Left cardiac atrium (tissue), 4 donors: ENCODE data around the gene ADGRG1. TPM values are rescaled to one million over a fixed set of nuclear protein-coding genes. Genes with fewer than 3 reads are reported as not detected.
A peak's percentile ranks its signal among the peaks of the same experiment; 100 is the strongest.

Source experiments
- ATAC-seq, 2 donors: fragments of 200-7000 bp; cut with Tn5 transposase; one replicate each; pipeline ENCODE4 v1.9.1; 2020; ENCODE audit warnings: mild to moderate bottlenecking in 2 of 2, moderate library complexity in 2 of 2
- DNase-seq: peaks from one replicate; pipeline ENCODE4 v3.0.0-alpha.2; 2020
- intact Hi-C, 2 donors: fragments of 100-400 bp; cut with DNase I; formaldehyde crosslinking; loops; one replicate each; pipeline versions ENCODE4 v1.14.1 to v1.15.1; 2022 to 2023
- total RNA-seq, 2 donors: library from RNA; stranded (reverse); fragmentation: NEBNext Ultra II Directional; extraction: Animal tissue kit (Norgen Biotek cat#: 25700); gene quantifications; one replicate each; pipeline ENCODE4 v1.2.1, GENCODE V29; 2021
- donor health status: DM: no; HTN: yes; CAD: no.
- donor health status: DM: no; HTN: yes; CAD: no; lungs with severe emphysema.
- donor health status: DM: yes; HTN: yes; CAD: no.
- donor health status: Dilated cardiomyopathy.

Gene ADGRG1
- total RNA-seq, 2 donors from 2014 or later, result 22.9 to 41.9 TPM

DNA sequence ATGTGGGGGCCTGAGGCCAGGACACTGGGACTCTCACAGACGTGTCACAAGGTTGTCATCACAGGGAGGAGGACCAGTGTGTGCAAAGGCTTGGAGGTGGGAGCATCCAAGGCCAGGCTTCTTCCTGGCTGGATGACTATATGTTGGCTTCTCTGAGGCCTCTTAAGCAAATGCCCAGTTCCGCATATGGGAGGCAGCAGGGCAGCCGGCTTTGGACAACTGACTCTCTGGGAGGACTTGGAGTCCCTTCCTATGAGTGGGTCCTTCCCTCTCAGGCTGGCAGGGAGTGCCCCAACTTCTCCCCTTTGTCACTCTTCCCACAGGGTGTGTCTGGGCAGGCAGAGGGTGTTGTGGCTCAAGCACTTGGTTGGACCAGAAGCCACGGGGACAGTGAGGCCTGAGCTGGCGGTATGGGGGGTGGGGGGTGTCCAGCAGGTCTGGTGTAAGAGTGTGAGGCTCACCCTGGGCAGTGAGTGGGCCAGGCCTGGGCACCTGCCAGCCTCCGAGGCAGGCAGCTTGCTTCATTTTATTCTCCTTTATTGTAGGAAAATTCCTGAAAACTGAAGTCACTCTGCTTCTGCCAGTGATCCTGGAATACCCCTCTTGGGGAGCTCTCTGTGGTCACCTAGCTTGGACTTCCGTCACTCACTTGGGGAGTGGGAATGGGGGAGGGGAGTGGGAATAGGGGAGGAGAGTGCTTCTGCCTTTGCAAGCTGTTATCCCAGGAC lies 14.9 kb downstream of the ADGRG1 start:
- no peak for DNase-seq
- intact Hi-C loops, result no loop called here
- peak; percentile 18 to 30 for ATAC-seq

DNA sequence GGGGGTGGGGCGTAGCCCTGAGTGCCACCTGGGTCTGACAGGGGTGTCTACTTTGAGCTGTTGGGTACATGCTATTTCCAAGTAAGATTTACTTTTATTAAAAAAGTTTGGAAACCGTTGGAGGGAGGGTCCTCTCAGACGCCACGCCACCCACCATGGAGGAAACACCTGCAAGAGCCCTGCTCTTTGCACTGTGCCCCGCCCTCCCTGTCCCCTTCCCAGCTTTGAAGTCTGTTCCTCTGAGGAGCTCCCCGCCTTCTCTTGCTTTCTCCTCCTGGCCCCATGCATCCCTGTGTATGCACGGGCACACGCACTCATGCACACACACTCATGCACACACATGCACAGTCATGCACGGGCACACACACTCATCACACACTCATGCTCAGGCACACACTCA lies 15.5 kb downstream of the ADGRG1 start:
- DNase-seq (no peak), ATAC-seq (no peak)
- intact Hi-C loops, result no loop called here

DNA sequence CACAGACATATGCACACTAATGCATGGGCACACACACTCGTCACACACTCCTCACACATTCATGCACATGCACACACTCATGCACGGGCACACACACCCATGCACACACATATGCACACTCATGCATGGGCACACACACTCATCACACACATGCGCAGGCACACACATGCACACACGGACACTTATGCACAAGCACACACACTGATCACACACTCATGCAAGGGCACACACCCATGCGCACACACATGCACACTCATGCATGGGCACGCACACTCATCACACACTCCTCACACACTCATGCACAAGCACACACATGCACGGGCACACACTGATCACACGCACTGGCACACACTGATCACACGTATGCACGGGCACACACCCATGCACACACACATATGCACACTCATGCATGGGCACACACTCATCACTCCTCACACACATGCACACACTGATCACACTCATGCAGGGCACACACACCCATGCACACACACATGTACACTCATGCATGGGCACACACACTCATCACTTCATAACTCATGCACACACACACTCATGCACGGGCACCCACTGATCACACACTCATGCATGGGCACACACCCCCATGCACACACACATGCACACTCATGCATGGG lies 16.1 kb downstream of the ADGRG1 start:
- ATAC-seq (no peak), DNase-seq (no peak)
- intact Hi-C loops, result loop anchor here in 1 of 2 donors (5.0 kb wide), 1 partner anchor 42 kb away; no protein-coding TSS in a partner anchor

DNA sequence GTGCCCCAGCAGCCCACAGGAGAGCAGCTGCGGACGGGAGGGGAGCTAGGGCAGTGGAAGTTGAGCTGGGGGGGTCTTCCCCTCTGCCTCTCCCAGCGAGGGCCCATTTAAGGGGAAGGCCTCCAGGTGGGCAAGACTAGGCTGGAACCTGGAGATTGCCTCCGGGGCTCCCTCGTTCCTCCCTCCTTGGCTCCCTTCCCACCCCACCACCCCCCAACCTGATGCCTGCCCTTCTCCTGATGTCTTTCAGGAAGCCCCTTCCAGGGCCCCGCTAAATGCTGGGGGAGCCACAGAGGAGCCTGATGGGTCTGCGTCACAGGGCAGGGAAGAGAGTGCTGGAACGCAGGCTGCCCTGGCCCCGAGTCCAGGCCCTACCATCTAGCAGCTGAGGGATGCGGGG lies 16.7 kb downstream of the ADGRG1 start:
- ATAC-seq, result no peak
- intact Hi-C loops, result loop anchor here in 1 of 2 donors (5.0 kb wide), 1 partner anchor 43 kb away; no protein-coding TSS in a partner anchor

DNA sequence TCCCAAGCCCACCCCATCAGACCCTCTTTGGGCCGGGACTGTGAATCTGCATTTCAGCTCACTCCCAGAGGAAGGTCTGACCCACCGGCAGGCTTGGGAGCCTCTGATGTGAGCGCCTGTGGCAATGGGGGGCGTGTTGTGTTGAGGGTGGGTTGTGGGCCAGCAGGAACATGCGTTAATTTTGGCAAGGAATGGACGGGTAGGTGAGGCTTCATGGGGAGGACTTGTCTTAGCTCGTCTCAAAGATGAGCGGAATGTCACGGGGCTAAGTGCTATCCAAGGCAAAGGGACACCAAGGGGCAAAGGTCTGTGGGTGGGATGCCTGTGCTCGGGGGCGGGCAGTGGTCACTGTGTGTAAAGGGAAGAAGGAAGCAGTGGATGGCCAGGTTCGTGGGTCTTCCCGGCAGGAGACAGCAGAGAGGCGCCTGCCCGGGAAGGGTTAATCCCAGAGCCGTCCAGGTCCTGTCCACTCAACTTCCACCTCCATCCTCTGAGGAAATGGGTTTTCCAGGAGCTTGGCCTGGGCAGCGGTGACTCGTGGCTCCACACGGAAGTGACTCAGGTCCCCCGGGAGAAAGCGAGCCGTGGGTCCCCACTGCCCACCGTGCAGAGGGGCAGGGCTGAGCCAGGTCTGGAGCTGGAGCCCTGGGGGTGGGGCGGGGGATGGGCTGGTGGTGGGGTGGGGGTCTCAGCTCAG lies 17.4 kb downstream of the ADGRG1 start:
- intact Hi-C loops, result loop anchor here in 1 of 2 donors (5.0 kb wide), 1 partner anchor 44 kb away; no protein-coding TSS in a partner anchor
- ATAC-seq (peak; percentile 49 to 59), DNase-seq (peak; percentile 84)

More for the DNA sequence above, 16.7 kb downstream of the ADGRG1 start:
- no peak for DNase-seq

DNA sequence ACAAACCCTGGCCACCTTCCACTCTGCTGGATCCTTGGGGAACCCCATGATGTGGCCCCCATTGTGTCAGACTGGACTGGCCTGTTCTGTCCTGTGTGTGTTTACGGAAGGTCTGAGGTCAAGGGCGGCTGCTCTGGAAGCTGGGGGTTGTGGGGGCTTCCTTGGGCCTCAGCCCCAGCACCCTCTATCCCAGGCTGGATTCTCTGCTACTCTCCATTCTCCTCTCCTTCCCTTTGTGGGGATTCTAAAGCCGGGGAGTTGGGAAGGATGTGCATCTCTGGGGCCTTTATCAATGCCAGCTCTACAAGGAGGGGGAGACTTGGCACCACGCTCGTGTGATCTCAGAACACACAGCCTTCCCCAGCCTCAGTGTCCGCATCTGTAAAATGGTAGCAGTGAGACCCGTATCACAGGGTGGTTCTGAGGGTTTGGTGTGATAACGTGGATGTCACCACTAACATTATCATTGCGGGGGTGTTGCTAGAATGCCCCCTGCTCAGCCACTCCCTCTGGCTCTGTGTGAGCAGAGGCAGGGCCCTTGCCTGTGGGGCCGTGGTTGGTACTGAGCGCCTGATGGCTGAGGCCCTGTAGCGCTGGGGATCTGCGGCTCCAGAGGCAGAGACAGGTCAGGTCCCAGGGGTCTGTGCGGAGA lies 18.1 kb downstream of the ADGRG1 start:
- intact Hi-C loops, result loop anchor here in 1 of 2 donors (5.0 kb wide), 1 partner anchor 44 kb away; no protein-coding TSS in a partner anchor
- peak; percentile 11 to 19 for ATAC-seq

DNA sequence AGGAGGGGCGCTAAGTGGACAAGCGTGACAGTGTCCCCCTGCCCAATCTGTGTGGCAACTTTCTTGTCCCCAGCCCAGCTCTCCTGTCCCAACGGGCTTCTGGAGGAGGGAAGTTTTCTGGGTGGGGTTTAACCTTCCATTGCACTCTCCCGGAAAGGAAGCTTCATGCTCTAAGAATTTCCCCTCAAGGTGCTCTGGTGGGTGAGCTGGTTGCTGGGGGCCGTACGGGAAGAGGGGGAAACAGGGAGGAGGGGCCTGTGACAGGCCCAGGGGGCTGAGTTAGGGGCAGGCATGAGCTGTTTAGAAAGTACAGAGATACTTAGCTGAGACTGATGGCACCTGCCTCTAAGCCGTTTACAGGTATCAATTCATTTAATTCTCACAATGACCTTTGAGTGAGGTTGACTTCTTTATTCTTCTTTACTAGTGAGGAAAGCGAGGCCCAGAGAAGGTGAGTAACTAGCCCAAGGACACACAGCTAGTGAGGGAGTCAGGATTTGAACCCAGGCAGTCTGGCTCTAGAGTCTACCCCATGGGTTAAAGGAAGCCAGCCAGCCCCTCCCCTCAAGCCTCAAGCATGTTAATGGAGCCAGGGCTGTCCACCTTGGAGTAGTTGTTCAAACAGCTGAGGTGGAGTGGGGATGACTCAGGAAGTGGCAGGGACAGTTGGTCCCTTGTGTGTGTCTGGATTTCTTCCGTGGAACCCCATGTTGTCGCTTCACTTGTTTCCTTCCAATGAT lies 18.9 kb downstream of the ADGRG1 start:
- DNase-seq (no peak), ATAC-seq (peak in 1 of 2 donors; percentile 5)
- intact Hi-C loops, result loop anchor here in 1 of 2 donors (5.0 kb wide), 1 partner anchor 45 kb away; no protein-coding TSS in a partner anchor

More for the DNA sequence above, 18.1 kb downstream of the ADGRG1 start:
- no peak for DNase-seq

DNA sequence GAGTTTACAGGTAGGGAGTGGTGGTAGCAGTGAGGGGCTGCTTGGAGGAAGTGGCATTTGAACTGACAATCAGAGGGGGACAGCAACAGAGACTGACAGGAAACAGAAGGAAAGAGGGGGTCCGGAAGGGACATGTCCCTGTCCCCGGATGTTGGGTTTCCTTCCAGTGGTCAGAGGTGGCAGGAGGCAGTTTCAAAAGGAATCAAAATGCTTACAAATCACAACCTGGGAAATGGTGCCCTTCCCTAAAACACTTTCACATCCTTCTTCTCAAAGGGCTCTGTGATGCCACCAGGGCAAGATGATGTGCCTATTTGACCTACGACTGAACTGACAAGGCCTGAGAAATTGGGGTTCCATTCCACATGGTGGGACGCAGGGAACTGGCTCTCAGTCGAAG lies 19.7 kb downstream of the ADGRG1 start:
- intact Hi-C loops, result loop anchor here (2.0 to 5.0 kb wide), 3 partner anchors 46 to 57 kb away; no protein-coding TSS in a partner anchor
- ATAC-seq, result no peak
- no peak for DNase-seq

DNA sequence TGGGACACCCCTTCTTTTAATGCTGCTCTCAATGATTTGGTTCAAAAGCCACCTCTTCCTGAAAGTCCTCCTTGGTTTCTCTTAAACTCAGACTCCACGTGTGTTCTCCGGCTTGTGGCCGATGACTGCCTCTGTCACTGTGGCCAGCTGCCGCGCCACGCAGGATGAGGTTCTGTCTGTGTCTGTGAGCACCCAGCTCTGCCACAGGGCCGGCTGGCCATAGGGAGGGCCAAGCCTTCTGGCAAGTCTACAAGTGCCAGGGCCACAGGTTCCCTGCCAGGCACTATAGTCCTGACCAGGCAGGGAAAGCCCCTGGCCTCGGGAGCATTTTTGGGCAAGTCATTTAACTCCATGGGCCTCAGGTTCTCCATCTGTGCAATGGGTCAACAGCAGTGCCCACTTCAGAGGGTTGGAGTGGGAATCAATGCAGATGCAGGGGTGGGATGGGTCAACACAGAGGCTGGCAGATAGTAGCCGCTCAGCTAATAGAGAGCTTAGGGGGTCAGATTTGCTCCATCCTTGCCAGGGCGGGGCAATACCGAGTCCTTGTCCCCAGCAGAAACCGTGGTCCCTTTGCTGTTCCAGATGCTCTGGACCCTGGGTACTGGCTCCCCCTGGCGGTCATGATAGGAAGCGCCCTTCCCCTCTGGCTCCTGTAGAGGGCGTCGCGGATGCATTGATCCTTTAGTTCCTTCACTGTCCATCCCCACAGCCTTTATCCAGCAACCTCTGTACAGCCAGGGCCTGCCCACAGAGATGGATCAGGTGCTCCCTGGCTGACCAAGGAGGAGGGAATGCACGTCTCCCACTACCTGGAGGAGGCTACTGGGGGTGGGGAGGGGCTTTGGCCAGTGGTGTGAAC lies 20.4 kb downstream of the ADGRG1 start:
- intact Hi-C loops, result loop anchor here (2.0 to 5.0 kb wide), 3 partner anchors 47 to 58 kb away; no protein-coding TSS in a partner anchor
- peak; percentile 58 to 69 for ATAC-seq
- peak; percentile 75 for DNase-seq

DNA sequence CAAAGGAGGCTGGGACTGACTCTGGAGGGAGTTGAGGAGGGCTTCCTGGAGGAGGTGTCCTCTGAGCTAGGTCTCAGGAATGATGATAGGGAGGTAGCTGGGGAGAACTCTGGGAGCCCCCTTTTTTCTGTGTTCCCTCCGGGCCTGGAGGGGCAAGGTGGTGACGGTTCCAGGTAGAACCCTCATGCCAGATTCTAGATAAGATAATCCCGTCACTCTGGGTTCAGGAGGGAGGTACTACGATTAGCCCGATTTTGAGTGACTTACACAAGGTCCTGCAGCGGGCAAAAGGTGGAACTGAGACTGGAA lies 21.0 kb downstream of the ADGRG1 start:
- ATAC-seq (no peak), DNase-seq (no peak)
- intact Hi-C loops, result loop anchor here (2.0 to 5.0 kb wide), 3 partner anchors 47 to 59 kb away; no protein-coding TSS in a partner anchor

DNA sequence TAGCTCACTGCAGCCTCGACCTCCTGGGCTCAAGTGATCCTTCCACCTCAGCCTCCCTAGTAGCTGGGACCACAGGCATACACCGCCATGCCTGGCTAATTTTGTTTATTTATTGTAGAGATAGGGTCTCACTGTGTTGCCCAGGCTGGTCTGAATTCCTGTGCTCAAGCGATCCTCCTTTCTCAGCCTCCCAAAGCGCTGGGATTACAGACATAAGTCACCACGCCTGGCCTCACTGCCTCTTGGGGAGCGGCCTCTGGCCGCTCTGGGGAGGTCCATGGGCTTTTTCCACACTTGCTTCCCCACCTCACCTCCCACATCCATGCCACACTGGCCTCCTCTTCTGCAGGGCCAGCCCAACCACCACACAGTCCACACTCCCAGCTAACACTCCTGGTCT lies 21.4 kb downstream of the ADGRG1 start:
- ATAC-seq, result no peak
- intact Hi-C loops, result loop anchor here (2.0 to 5.0 kb wide), 3 partner anchors 48 to 59 kb away; no protein-coding TSS in a partner anchor
- no peak for DNase-seq

DNA sequence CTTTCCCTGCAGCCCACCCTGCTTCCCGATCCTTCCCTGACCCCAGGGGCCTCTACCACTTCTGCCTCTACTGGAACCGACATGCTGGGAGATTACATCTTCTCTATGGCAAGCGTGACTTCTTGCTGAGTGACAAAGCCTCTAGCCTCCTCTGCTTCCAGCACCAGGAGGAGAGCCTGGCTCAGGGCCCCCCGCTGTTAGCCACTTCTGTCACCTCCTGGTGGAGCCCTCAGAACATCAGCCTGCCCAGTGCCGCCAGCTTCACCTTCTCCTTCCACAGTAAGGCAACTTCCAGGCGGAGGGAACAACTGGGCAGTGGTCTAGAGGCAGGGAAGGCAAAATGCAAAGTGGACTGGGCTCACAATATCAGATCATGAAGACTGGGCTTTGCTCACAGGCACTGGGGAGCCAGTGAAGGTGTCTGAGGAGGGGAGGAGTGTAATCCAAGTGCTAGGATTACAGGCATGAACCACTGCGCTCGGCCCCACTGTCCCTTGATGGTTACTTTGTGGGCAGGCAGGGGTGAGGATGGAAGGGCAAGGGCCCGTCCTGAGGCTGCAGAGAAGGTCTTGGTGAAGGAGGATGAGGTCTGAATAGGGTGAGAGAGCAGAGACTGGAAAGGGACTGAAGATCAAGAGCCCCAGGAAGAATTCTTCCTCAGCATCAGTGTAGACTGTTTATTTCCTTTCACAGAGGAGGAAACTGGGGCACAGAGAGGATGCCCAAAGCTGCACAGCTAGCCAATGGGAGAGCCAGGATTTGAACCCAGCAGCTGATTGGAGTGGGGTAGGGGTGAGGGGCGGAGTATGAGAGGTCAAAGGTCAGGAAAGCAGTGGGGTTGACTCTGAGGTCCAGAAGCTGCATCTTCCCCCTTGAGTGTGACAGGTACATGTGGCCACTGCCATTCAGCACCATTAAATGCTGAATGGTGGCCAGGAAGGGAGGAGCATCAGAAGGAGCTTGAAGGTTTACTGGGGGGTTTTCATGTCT lies 23.2 kb downstream of the ADGRG1 start:
- no peak for DNase-seq
- ATAC-seq, result no peak
- intact Hi-C loops, result no loop called here

DNA sequence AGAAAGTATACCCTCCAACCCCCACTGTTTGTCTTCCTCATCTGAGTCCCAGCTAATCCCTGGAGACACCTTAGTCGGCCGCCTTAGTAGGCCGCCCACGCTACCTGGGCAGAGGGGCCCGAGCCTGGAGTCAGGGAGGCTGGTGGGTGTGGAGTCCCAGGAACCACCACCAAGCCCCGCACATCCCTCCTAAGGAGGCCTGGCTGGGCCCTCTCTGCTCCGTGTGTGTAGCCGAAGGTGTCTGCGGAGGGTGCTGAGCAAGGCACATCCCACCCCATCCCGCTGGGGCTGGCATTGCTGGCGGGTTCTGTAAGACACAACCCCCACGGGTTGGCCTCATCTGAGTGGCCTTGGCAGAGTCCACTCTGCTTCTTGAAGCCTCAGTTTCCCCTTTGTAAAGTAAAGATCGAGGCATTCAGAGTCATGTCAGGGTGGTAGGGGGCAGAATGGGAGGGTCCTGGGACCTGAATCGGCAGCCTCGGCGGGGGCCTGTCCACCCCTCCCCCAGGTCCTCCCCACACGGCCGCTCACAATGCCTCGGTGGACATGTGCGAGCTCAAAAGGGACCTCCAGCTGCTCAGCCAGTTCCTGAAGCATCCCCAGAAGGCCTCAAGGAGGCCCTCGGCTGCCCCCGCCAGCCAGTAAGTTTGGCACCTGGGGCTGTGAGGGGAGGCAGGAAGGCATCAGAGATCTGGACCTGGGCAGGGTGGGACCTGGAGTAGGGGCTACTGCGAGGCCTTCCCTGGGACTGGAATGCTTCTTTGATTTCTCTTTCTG lies 24.5 kb downstream of the ADGRG1 start:
- ATAC-seq (no peak), DNase-seq (no peak)
- intact Hi-C loops, result no loop called here

DNA sequence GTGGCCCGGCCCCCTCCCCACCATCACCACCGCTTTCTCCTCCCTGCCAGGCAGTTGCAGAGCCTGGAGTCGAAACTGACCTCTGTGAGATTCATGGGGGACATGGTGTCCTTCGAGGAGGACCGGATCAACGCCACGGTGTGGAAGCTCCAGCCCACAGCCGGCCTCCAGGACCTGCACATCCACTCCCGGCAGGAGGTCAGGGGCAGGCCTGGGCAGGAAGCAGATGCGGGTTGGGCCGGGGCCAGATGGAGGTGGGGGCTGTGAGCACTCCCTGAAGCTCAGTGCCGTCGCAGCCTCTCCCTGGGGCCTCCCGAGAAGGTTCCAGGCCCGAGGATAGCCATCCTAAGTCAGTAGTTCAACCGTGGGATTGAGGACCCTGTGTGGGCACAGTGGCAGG lies 25.5 kb downstream of the ADGRG1 start:
- no peak for DNase-seq
- intact Hi-C loops, result no loop called here
- no peak for ATAC-seq

DNA sequence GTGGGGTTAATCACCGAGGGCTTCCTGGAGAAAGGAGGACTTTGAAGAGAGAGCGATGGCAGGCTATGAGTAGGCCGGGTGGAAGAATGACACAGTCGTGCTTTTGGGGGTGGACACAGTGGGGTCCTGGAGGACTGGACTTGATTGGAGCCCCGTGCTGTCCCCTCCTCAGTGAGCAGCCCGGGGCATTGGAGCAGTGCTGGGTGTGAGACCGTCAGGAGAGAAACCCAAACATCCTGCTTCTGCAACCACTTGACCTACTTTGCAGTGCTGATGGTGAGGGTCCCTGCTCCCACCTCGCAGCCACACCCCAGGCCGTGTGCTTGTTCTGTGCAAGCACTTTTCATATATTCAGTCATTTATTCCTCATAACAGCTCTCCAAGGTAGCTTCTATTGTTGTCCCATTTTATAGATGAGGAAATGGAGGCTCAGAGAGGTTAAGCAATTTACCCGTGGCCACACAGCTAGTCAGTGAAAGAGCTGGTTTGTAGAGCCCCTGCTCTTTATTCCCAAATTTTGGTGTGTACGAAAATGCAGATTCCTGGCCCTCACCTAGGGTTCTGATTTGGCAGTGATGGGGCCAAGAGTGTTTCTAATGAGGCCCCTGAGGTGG lies 28.0 kb downstream of the ADGRG1 start:
- ATAC-seq, result no peak
- no peak for DNase-seq
- intact Hi-C loops, result no loop called here
